Thyroid gland (tissue), 4 donors: ENCODE measurements around the gene ZNF611. TPM values are rescaled to one million over a fixed set of nuclear protein-coding genes. Genes with fewer than 3 reads are reported as not detected.
"Not testable (repeated sequence)": the region's sequence is repeated elsewhere in the genome, so short reads cannot be mapped to it uniquely, and the experiment has no call there.

Source experiments
- DNase-seq, 2 donors: peaks; one replicate each; pipeline ENCODE4 v3.0.0-alpha.2; 2019
- H3K27ac ChIP-seq, 3 donors: fragments of 200-600 bp; sonication (generic); 1 replicate in 2 of 3; 2 replicates in 1 of 3; pipeline ENCODE4 v1.5.1; 2016 to 2019; ENCODE audit warnings: mild to moderate bottlenecking in 1 of 3, moderate library complexity in 1 of 3
- H3K27me3 ChIP-seq: fragments of 200-600 bp; sonication (generic); one replicate; pipeline ENCODE4 v1.5.1; 2019
- H3K36me3 ChIP-seq, 2 donors: fragments of 200-600 bp; sonication (generic); one replicate each; pipeline ENCODE4 v1.5.1; 2016 to 2019
- H3K4me1 ChIP-seq, 2 donors: fragments of 200-600 bp; sonication (generic); one replicate each; pipeline ENCODE4 v1.5.1; 2017 to 2019
- H3K4me3 ChIP-seq, 3 donors: fragments of 200-600 bp; sonication (generic); replicated peaks in 1 of 3; 1 replicate in 2 of 3; 2 replicates in 1 of 3; pipeline ENCODE4 v1.5.1; 2016; ENCODE audit warnings: mild to moderate bottlenecking in 1 of 3
- H3K9me3 ChIP-seq: fragments of 200-600 bp; sonication (generic); one replicate; pipeline ENCODE4 v1.5.1; 2017
- CTCF ChIP-seq, 6 experiments: fragments of 200-600 bp in 3 of 6; fragments of 450-650 bp in 3 of 6; sonication (generic) in 3 of 6; IDR thresholded peaks; one replicate each; pipeline ENCODE4 v1.5.1; 2016 to 2019; ENCODE audit warnings: antibody characterized with exemption in 6 of 6, mild to moderate bottlenecking in 2 of 6, inconsistent platforms in 1 of 6, moderate library complexity in 1 of 6
- POLR2A ChIP-seq, 2 donors: fragments of 450-650 bp; IDR thresholded peaks; one replicate each; pipeline ENCODE4 v1.6.1; 2017; ENCODE audit warnings: antibody characterized with exemption in 2 of 2, mild to moderate bottlenecking in 2 of 2, moderate library complexity in 1 of 2
- WGBS, 2 donors: methylation state at CpG; one replicate each; pipeline ENCODE4 v1.1.5; 2017; 5-methylcytosine and 5-hydroxymethylcytosine counted together
- intact Hi-C: fragments of 100-400 bp; cut with DNase I; formaldehyde crosslinking; loops from one replicate; pipeline ENCODE4 v1.15.1; 2023
- total RNA-seq, 4 donors: library from RNA; depleted of rRNA; stranded (reverse); fragments of >200 nt; gene quantifications; one replicate each; pipeline ENCODE4 v1.2.3, GENCODE V29; 2016

The ZNF611 gene
- total RNA-seq, 4 donors from 2014 or later, result 12.8 to 34.8 (median 24.5) TPM

- H3K27ac ChIP-seq, result no peak overlapping the region
- no peaks in the 10 kb centered on the region for H3K27me3 ChIP-seq
- H3K4me3 ChIP-seq, result no peak overlapping the region
- intact Hi-C loops, result no loop called here
- no peaks in the 10 kb centered on the region for H3K9me3 ChIP-seq
- no peaks in the 10 kb centered on the region for H3K36me3 ChIP-seq
- 63 to 68% methylated on average over 1 of the region's 1 CpG for WGBS, 2 donors
- H3K4me1 ChIP-seq, result peaks cover 6 to 9% of the 10 kb centered on the region in 2 donors
- TF ChIP-seq POLR2A (IDR thresholded peaks at IDR 0.05) (no peak), CTCF (IDR thresholded peaks at IDR 0.05) (no peak)
- no peak for DNase-seq
Measured at GRCh38 chr19:52685811-52686210, 49.0 kb downstream of the ZNF611 start.

- DNase-seq, H3K27ac ChIP-seq, intact Hi-C loops, H3K9me3 ChIP-seq, H3K27me3 ChIP-seq, H3K4me3 ChIP-seq, H3K36me3 ChIP-seq, H3K4me1 ChIP-seq: not testable (repeated sequence)
- WGBS, 2 donors, result 68 to 79% methylated on average over 1 of the region's 1 CpG
Measured at GRCh38 chr19:52681216-52681615, 53.6 kb downstream of the ZNF611 start.

GRCh38 chr19:52679598-52679997, 55.2 kb downstream of the ZNF611 start:
- no peak overlapping the region for H3K4me3 ChIP-seq
- no peak overlapping the region for H3K27ac ChIP-seq
- 92 to 95% methylated on average over 5 of the region's 5 CpGs for WGBS, 2 donors
- TF ChIP-seq POLR2A (IDR thresholded peaks at IDR 0.05) (no peak), CTCF (IDR thresholded peaks at IDR 0.05) (no peak)
- H3K9me3 ChIP-seq, result no peaks in the 10 kb centered on the region
- H3K27me3 ChIP-seq, result no peaks in the 10 kb centered on the region
- no peaks in the 10 kb centered on the region for H3K4me1 ChIP-seq
- intact Hi-C loops, result no loop called here
- no peaks in the 10 kb centered on the region for H3K36me3 ChIP-seq
- DNase-seq, result no peak

GRCh38 chr19:52675239-52675638, 59.6 kb downstream of the ZNF611 start:
- 89 to 93% methylated on average over 6 of the region's 6 CpGs for WGBS, 2 donors
- H3K36me3 ChIP-seq, H3K4me1 ChIP-seq, H3K27ac ChIP-seq, H3K27me3 ChIP-seq, H3K9me3 ChIP-seq, H3K4me3 ChIP-seq, DNase-seq, intact Hi-C loops: not testable (repeated sequence)

GRCh38 chr19:52673014-52673413, 61.8 kb downstream of the ZNF611 start:
- Histone ChIP-seq H3K4me1 (no peaks in the 10 kb centered on the region), H3K9me3 (no peaks in the 10 kb centered on the region), H3K36me3 (no peaks in the 10 kb centered on the region), H3K27me3 (no peaks in the 10 kb centered on the region), H3K4me3 (no peak overlapping the region), H3K27ac (no peak overlapping the region)
- DNase-seq, result no peak
- no peak for TF ChIP-seq CTCF (IDR thresholded peaks at IDR 0.05)
- no peak for TF ChIP-seq POLR2A (IDR thresholded peaks at IDR 0.05)
- intact Hi-C loops, result no loop called here
- WGBS, 2 donors, result 89 to 96% methylated on average over 4 of the region's 4 CpGs

GRCh38 chr19:52670046-52670445, 64.8 kb downstream of the ZNF611 start:
- 92 to 95% methylated on average over 4 of the region's 4 CpGs for WGBS, 2 donors
- no peak for TF ChIP-seq CTCF (IDR thresholded peaks at IDR 0.05)
- TF ChIP-seq POLR2A (IDR thresholded peaks at IDR 0.05), result no peak
- intact Hi-C loops, result no loop called here

More at GRCh38 chr19:52670046-52670445, 64.8 kb downstream of the ZNF611 start:
- Histone ChIP-seq H3K27me3 (no peaks in the 10 kb centered on the region), H3K4me1 (no peaks in the 10 kb centered on the region), H3K36me3 (no peaks in the 10 kb centered on the region), H3K27ac (no peak overlapping the region), H3K4me3 (no peak overlapping the region), H3K9me3 (no peaks in the 10 kb centered on the region)
- DNase-seq, result peak in 1 of 2 donors; percentile 4
